ENCODE data around the gene KAT8.
A peak's percentile ranks its signal among the peaks of the same experiment; 100 is the strongest.
"Not testable (repeated sequence)": the region's sequence is repeated elsewhere in the genome, so short reads cannot be mapped to it uniquely, and the experiment has no call there.

Gene KAT8

DNA sequence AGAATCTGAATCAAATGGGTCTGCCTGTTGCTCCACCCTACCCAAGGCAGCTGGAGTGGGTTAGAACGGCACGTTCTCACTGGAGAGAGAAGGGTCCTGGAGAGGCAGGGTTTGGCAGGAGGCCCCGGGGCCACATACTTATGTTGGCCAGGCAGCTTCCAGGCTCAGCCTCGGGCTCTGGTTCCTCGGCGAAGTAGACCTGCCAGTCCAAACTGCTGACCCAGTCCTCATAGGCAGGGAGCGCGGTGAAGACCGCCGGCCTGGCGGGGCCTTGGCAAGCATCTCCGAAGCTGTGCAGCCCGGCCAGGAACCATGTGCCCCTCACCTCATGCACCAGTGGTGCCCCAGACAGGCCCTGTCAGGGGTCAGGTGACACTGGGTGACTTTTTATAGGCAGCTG is 33.5 kb upstream of the KAT8 start:
- no peak for DNase-seq (ENCODE audit: low read depth, low spot score)

DNA sequence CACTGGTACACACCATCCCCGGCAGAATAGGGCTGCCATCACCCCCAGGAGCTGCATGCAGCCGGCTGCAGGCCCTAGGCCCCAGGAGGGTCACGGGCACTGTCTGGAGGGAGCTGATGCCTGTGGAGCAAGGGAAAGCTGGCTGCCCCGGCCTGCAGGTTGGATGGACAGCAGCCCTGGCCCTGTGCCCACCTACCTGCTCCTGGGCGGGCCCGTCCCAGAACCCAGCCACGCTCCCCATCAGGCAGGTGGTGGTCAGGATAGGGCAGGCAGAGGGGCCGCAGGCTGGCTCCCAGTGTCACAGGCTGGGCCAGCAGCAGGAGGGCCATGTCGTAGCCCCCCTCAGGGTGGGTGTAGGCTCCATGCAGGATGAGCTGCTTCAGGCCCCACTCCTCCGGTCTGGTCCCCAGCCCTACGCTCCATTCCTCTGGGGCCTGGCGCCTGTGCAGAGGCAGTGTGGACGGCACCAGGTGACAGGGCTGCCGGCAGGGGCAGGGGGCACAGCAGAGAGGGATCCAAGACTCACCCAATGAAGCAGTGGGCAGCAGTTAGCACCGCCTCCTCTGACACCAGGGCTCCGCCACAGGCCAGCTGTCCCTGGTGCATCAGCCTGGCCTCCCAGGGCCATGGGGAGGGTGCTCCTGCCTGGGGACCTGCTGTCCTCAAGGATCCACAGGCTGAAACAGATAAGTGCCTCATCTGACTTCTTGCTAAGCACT is 32.7 kb upstream of the KAT8 start:
- DNase-seq (ENCODE audit: low read depth, low spot score) = no peak

DNA sequence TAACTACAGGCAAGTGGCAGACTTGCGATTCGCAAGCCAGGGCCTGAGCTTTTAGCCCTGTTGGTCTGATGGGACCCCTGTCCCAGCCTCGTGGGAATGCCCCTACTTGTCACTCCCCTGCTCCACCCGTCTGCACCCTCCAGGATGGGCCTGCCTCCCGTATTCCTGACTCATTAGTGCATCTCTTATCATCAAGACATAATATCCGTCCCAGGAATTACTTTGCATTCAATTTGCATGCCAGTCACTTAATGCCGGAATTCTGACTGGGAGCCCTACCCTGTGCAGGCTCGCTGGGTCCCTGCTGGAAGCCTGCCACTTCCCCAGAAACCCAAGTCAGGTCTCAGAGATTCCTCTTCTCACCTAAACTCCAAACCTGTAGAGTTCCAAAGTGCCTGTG is 32.1 kb upstream of the KAT8 start:
- DNase-seq (ENCODE audit: low read depth, low spot score) = no peak

DNA sequence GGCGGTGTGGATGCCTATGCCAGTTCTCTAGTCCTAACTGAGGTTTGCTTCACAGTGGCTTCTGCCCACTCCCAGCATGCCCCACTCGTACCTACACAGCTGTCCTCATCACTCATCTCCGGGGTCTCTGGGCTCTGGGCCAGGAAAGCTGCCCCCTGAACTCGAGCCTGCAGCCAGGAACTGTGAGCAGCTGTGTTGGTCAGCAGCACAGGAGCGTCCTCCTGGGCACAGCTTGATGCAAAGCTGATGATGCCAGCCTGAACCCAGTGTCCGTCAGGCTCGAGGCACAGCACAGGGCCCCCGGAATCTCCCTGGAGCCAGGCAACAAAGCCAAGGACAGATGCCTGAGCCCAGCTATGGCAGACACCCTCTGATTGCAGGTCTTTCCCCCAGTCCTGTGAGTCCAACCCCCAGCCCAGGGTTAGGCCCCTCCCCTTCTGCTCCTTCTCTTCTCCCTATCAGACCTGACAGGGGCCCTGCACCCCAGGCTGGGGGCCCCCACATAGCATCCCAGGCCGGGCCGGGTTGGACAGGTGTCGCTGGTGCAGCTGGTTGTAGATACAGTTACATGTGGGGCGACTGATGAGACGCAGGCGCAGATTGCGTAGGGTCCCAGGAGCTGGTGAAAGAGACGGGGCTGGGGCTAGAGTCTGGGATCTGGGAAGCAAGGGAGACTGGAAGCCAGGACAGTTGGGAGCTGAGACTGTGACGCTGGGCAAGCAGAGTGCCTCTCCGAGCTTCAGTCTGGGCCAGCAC is 31.4 kb upstream of the KAT8 start:
- no peak for DNase-seq (ENCODE audit: low read depth, low spot score)

DNA sequence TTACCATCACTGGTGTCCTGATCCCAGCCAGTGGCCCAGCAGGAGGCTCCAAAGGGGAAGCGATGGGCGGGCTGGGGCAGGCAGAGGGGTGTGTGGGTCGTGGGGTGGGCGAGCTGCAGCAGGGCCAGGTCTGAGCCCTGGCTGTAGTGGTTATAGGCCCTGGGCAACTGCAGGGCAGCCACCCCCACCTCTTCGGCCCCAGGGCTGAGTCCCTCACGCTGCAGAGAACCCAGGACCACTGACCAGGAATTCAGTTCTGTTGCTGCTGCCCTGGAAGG is 30.9 kb upstream of the KAT8 start:
- no peak for DNase-seq (ENCODE audit: low read depth, low spot score)

DNA sequence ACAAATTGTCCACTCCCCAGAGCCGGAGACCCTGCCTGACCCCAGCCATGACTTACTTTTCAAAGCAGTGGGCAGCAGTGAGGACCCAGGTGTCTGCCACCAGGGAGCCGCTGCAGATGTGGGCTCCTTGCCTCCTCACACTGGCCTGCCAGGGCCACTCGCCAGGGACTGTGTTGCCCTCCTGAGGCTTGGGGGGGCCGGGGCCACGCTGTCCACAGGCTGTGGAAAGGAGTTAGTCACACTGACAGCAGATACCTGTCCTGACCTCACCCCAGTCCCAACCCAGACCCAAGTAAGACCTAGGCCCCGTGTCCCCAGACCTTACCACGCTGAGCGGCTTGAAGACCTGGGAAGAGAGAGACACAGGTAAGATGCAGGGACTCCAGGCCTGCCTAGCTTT is 30.0 kb upstream of the KAT8 start:
- DNase-seq (ENCODE audit: low read depth, low spot score) = no peak

DNA sequence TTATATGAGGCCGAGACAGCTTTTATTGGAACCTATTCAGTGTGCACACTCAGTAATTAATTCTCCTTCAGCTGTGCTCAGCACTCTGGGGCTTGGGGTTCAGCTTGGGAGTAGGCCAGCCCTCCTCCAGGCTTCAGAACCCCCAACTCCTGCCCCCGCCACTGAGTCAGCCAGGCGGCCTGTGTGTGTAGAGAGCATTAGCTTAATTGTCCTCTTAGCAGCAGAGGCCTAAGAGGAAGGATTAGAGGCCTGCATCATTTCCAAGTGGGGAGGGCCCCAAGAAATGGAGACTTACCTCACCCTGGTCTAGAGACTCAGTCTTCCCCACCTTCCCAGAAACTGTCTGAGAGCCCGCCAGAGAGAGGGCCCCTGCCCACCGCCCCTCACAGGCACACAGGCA is 29.5 kb upstream of the KAT8 start:
- DNase-seq (ENCODE audit: low read depth, low spot score) = no peak

DNA sequence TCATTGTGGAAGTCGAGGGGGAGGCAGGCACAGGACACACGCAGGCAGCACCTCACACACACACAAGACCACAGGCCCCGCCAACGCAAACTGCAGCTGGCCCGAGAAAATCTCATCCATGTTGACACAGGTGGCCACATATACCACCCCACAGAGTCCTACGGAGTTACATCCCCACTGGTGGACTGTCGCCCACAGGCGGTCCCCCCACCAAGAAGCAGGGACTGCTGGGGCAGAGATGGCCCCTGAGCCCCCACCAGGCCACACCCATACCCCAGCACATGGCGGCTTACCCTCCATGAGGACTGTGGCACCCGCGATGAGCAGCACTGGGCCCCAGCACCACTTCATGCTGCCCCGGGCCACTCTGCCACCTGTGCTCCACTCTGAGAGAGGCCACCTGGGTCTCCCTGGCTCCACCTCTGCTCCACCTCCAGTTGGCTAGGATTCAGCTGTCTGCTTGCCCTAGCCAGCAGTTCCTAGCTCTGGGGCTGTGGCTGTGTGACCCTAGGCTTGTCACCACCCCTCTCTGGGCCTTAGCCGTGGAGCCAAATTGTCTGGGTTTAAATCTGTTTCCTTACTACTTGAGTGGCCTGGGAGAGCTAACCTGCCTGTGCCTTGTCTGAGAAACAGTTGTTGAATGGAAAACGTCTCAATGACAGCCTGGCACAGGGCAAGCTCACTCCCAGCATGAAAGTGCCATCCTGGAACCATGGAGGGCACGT is 28.8 kb upstream of the KAT8 start, which contains the start of gene PRSS53:
Gene PRSS53 (minus strand): TSS at position 485 of the 725 bp plus-strand sequence. CDS start 134 bp downstream, at position 351.
- DNase-seq (ENCODE audit: low read depth, low spot score) = no peak

DNA sequence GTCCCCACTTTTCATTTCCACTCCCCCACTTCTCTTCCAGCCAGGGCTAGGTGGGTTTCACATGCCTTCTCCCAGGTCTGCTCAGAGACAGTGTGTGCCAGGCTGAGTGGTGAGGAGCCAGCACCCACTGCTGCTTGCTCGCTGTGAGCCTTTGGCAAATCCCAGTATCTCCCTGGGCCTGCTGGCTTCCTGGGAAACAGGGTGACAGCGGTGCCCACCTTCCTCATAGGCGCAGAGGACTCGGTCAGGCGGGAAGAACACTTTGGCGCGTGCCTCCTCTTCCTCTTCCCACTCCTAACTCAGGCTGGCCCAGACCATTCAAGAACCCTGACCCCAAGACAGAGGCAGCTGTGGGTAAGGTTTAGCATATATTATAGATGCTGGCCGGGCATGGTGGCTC is 28.3 kb upstream of the KAT8 start:
- DNase-seq (ENCODE audit: low read depth, low spot score) = no peak

DNA sequence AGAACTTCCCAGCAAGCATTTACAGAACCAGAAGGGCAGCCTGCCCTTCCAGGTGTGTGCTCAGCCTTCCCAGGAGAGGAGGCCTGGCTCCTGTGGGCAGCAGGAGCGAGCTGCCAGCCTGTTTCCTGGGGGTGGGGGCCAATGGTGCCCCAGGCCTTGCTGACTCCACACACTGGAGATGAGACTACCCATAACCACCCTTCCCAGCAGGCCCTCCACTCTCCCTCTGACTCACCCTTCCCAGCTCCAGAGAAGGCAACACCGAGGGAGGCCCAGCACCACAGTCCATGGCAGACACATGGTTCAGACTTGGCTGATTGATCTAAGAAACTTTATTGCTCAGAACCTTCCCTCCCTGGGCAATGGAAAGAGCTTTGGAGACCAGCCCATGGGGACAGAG is 26.9 kb upstream of the KAT8 start:
- DNase-seq (ENCODE audit: low read depth, low spot score) = no peak

DNA sequence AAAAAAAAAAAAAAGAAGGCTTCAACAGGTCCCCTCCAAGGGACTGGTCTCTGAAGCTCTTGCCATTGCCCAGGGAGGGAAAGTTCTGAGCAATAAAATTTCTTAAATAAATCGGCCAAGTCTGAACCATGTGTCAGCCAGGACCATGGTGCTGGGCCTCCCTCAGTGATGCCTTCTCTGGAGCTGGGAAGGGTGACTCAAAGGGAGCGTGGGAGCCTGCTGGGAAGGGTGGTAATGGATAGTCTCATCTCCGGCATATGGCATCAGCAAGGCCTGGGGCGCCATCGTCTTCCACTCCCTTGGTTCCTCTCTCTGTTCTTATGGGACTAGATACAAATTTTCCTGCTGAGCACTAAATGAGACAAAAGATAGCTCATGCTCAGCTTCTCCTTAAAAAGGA is 25.1 kb upstream of the KAT8 start:
- no peak for DNase-seq (ENCODE audit: low read depth, low spot score)

DNA sequence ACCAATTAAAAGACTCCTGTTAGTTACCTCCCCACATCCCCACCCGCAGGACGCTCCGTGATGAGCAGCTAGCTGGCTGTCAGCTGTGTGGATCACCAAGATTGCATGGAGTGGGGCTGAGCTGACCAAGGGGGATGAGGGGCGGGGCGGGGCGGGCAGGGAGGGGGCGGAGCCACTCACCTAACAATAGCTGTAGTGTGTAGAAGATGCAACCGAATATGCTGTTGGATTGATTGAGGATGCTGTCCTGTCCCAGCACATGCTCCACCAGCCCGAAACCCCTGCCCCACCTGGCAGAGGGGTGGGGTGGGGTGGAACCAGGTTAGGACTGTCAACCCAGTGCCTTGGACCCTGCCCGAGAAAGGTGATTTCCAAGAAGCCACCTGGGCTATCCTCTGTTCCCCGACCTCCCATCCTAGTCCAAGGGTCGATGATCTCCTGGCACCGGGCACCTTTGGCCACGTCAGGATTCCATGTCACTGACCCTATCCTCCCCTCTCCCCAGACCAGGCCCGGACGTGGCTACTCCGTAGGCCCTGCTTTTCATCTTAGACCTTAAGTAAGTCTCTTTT is 24.2 kb upstream of the KAT8 start:
- DNase-seq (ENCODE audit: low read depth, low spot score) = no peak

DNA sequence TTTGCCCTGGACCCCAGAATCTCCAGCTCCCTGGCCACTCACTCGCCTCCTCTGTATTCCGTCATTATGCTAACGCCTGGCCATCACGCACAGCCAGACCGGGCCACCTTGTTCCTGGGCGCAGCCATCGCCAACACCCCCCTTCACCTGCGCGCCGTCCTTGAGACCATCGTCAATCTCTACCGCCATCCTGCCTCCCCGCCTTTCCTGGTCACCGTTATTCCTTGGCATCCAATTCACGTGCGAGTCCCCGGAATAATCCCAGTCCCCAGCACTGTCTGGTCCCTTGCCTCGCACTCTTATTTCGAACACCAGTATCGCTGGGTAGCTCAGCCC is 23.4 kb upstream of the KAT8 start:
- no peak for DNase-seq (ENCODE audit: low read depth, low spot score)

DNA sequence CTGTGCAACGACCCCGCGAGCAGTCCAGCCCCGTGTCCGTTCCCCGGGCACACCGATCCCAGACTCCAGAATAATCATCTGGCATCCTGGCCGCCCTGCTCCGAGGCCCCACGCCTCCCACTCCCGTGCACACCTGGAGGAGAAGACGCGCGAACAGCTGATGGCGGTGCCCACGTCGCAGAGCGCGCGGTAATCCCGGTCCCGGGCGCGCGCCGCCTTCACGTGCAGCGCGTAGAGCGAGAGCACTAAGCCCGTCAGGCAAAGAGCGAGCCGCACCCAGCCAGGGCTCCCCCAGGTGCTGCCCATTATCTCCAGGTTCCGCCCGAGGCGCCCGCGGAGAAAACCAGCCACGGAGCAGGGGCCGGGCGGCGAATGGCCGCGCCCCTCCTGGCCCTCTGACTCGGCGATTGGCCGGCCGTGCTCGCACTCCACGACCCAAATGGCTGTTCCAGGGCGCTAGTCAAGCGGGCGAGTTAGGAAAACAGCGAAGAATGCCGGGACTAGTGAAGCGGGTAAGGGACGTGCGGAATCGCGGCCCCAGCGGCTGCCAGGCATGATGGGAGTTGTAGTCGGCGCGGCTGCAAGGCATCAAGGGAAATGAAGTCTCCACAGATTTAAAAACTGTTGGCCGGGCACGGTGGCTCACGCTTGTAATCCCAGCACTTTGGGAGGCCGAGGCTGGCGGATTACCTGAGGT is 22.9 kb upstream of the KAT8 start, which contains the start of gene VKORC1:
Gene VKORC1 (minus strand): TSS at position 374 of the 697 bp plus-strand sequence. CDS start 68 bp downstream, at position 306.
- DNase-seq (ENCODE audit: low read depth, low spot score) = peak; percentile 88

DNA sequence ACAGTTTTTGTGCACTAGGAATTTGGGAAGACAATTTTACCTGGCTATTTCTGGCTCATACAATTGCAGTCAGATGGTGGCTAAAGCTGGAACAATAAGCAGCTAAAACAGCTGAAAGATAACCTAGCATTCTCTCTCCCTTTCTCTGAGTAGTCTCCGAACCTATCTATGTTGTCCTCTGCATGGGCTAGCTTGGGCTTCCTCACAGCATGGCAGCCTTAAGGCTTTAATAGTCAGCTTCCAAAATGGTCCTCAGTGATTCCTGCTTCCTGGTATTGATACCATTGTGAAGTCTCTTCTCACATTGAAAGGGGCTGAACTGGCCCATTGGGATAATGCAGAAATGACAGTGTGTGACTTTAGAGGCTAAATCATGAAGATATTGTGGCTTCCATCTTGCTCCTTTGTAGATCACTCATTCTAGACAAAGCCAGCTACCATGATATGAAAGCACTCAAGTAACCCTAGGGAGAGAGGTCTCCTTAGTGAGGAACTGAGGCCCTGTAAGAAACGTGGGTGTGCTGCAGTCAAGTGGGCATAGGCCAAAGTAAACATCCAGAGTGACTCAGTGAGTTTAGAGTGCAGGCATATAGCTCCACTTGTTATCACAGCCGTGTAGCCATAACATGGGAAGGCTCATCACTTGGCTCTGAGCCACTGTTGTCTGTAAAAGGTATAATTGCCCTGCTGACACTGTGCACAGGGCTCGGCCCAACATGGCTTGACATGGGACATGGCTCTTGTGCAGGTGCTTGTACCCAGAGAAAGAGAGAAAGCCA is 17.4 kb upstream of the KAT8 start:
- peak; percentile 60 for DNase-seq (ENCODE audit: low read depth, low spot score)

DNA sequence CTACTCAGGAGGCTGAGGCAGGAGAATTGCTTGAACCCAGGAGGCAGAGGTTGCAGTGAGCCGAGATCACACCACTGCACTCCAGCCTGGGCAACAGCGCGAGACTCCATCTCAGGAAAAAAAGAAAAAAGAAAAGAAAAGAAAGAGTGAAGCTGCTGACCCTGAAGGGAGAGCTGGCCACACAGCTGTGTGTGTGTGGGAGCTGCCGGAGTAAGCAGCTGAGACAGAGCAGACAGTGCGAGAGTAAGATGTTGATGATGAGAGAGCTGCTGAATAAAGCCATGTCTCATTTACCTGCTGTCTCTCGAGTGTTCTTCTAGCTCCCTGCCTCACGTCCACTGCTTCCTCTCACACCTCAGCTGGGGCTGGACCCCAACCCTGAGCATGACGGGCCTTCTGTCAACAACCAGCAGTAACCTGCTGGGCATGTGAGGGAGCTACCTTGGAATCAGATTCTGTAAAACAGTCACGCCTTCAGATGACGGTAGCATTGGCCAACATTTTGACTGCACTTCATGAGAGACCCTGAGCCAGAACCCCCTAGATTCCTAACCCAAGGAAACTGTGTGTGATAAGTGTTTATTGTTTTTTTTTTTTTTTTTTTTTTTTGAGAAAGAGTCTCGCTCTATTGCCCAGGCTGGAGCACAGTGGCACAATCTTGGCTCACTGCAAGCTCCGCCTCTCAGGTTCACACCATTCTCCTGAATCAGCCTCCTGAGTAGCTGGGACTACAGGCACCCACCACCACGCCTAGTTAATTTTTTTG is 16.4 kb upstream of the KAT8 start:
- DNase-seq (ENCODE audit: low read depth, low spot score) = not testable (repeated sequence)

DNA sequence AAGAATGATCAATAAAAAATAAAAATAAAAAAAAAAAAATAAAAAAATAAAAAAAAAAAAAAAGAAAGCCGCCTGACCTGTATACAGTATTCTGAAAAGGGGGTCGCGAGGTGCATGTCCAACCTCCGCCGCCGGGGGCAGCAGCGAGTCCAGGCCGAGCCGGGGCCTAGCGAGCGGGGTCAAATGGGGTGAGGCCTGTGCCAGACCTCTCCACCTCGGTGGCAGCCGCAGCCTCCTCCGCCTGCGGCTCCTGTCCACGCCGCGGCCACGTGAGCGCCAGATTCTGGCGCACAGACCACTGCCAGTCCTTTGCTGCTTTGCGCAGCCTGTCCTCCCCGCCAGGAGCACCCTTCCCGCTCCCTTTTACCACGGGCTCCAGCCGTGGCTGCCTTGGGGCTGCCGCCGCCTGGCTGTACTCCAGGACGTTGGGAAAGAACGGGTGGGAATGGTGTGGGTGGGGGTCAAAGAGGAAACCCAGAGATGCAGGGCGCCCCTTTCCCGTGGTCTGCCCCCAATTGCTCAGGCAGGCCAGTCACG is 11.7 kb upstream of the KAT8 start:
- no peak for DNase-seq (ENCODE audit: low read depth, low spot score)

DNA sequence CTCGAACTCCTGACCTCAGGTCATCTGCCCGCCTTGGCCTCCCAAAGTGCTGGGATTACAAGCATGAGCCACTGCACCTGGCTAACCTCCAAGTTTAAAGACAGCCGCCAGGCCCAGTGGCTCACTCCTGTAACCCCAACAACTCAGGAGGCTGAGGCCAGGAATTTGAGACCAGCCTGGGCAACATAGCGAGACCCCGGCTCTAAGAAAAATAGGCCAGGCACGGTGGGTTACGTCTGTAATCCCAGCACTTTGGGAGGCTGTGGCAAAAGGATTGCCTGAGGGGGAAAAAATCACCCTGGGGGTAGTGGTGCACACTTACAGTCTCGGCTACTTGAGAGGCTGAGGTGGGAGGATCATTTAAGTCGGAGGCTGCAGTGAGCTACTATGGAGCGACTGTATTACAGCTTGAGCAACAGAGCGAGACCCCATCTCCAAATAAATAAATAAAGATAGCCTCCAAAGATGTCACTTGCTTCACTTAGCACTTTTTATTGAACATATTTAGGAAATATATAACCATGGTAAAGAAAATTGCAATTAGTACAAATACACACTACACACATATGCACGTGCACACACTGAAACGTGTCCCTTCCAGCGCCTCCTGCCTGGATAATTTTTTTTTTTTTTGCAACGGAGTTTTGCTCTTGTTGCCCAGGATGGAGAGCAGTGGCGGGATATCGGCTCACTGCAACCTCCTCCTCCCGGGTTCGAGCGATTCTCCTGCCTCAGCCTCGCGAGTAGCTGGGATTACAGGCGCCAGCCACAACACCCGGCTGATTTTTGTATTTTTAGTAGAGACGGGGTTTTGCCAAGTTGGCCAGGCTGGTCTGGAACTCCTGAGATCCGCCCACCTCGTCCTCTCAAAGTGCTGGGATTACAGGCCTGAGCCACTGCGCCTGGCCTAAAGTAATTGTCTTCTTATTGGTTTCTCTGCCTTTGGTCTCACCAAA is 10.7 kb upstream of the KAT8 start:
- no peak for DNase-seq (ENCODE audit: low read depth, low spot score)

DNA sequence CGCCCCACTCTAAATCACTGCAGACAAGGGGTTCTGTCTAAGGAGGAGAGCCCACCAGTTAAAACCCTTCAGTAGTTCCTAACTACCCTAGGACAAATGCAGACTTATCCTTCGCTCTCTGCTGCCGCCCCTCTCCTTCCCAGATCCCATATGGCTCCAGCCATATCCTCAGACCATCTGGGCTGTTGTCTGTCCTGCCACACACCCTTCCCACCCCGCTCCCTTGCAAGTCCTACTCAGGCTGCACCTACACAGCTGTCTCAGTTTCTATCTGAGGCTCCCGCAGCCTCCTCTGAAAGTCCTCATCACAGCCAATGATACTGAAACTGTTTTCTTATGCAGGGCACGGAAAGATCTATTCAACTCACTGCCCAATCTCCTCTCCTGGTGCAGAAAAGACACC is 10.0 kb upstream of the KAT8 start:
- no peak for DNase-seq (ENCODE audit: low read depth, low spot score)
